Esophagus muscularis mucosa (tissue), 4 donors: ENCODE measurements around the gene ITPR2. TPM values are rescaled to one million over a fixed set of nuclear protein-coding genes. Genes with fewer than 3 reads are reported as not detected.
"Not testable (repeated sequence)": the region's sequence is repeated elsewhere in the genome, so short reads cannot be mapped to it uniquely, and the experiment has no call there.

Source experiments
- DNase-seq: peaks from one replicate; pipeline ENCODE4 v3.0.0-alpha.2; 2017; ENCODE audit errors: extremely low spot score
- H3K27ac ChIP-seq, 4 donors: fragments of 200-600 bp; sonication (generic); replicated peaks in 1 of 4; 1 replicate in 3 of 4; 2 replicates in 1 of 4; pipeline ENCODE4 v1.5.1; 2016 to 2019; ENCODE audit warnings: mild to moderate bottlenecking in 1 of 4
- H3K27me3 ChIP-seq, 4 donors: fragments of 200-600 bp; sonication (generic); one replicate each; pipeline versions ENCODE4 v1.5.1 to v1.6.0; 2016 to 2019
- H3K36me3 ChIP-seq, 4 donors: fragments of 200-600 bp; sonication (generic); one replicate each; pipeline ENCODE4 v1.5.1; 2016 to 2019
- H3K4me1 ChIP-seq, 4 donors: fragments of 200-600 bp; sonication (generic); one replicate each; pipeline ENCODE4 v1.5.1; 2016 to 2019
- H3K4me3 ChIP-seq, 4 donors: fragments of 200-600 bp; sonication (generic); 1 replicate in 2 of 4; 2 replicates in 2 of 4; pipeline ENCODE4 v1.5.1; 2016 to 2019; ENCODE audit warnings: mild to moderate bottlenecking in 4 of 4, moderate library complexity in 1 of 4
- H3K9me3 ChIP-seq, 4 donors: fragments of 200-600 bp; sonication (generic); 1 replicate in 3 of 4; 2 replicates in 1 of 4; pipeline ENCODE4 v1.5.1; 2016 to 2019
- CTCF ChIP-seq, 3 experiments: fragments of 200-600 bp in 2 of 3; fragments of 450-650 bp in 1 of 3; sonication (generic) in 2 of 3; IDR thresholded peaks; one replicate each; pipeline ENCODE4 v1.5.1; 2017 to 2019; ENCODE audit warnings: antibody characterized with exemption in 3 of 3, mild to moderate bottlenecking in 2 of 3, moderate library complexity in 1 of 3
- EP300 ChIP-seq: sonication (generic); formaldehyde crosslinking; IDR thresholded peaks from one replicate; pipeline ENCODE4 v1.6.1; 2017; ENCODE audit warnings: antibody characterized with exemption
- POLR2A ChIP-seq: fragments of 450-650 bp; IDR thresholded peaks from one replicate; pipeline ENCODE4 v1.6.1; 2017; ENCODE audit warnings: antibody characterized with exemption, moderate library complexity, mild to moderate bottlenecking, low read depth
- POLR2AphosphoS5 ChIP-seq, 2 donors: sonication (generic); formaldehyde crosslinking; IDR thresholded peaks; one replicate each; pipeline ENCODE4 v1.6.1; 2017; ENCODE audit warnings: antibody characterized with exemption in 2 of 2
- WGBS: methylation state at CpG from one replicate; pipeline ENCODE4 v1.1.5; 2018; 5-methylcytosine and 5-hydroxymethylcytosine counted together
- intact Hi-C: fragments of 100-400 bp; cut with DNase I; formaldehyde crosslinking; loops from one replicate; pipeline ENCODE4 v1.15.1; 2023
- total RNA-seq, 4 donors: library from RNA; depleted of rRNA; stranded (reverse); fragments of >200 nt; gene quantifications; one replicate each; pipeline versions ENCODE4 v1.1.0 to v1.2.1, GENCODE V29; 2016

The ITPR2 gene
- total RNA-seq, 4 donors from 2014 or later, result 23.7 to 26.6 (median 25.4) TPM

- TF ChIP-seq POLR2AphosphoS5 (IDR thresholded peaks at IDR 0.05) (no peak), POLR2A (no peak), EP300 (no peak), CTCF (IDR thresholded peaks at IDR 0.05) (no peak)
- intact Hi-C loops, result no loop called here
- whole genome bisulfite sequencing, result 91% methylated on average over 4 of the region's 4 CpGs
- H3K9me3 ChIP-seq, result no peaks in the 10 kb centered on the region
- H3K4me1 ChIP-seq, result peaks cover 0 to 6% (median 2%) of the 10 kb centered on the region in 4 donors
- no peak overlapping the region for H3K4me3 ChIP-seq
- H3K27ac ChIP-seq, result no peak overlapping the region
- no peaks in the 10 kb centered on the region for H3K36me3 ChIP-seq
- no peak for DNase-seq
- no peaks in the 10 kb centered on the region for H3K27me3 ChIP-seq
These were observed 65.1 kb downstream of the ITPR2 start for GRCh38 chr12:26767865-26768264.

- intact Hi-C loops, result no loop called here
- TF ChIP-seq CTCF (IDR thresholded peaks at IDR 0.05), result no peak
- no peak for TF ChIP-seq EP300
- no peak for TF ChIP-seq POLR2AphosphoS5 (IDR thresholded peaks at IDR 0.05)
- TF ChIP-seq POLR2A, result no peak
- Histone ChIP-seq H3K4me1 (peaks cover 0 to 6% (median 2%) of the 10 kb centered on the region in 4 donors), H3K27me3 (no peaks in the 10 kb centered on the region), H3K4me3 (no peak overlapping the region), H3K36me3 (no peaks in the 10 kb centered on the region), H3K27ac (no peak overlapping the region), H3K9me3 (peaks cover 0 to 7% (median 3%) of the 10 kb centered on the region in 4 donors)
- WGBS, result 96% methylated on average over 1 of the region's 1 CpG
- DNase-seq, result no peak
These were observed 65.9 kb downstream of the ITPR2 start for GRCh38 chr12:26767116-26767515.

DNA sequence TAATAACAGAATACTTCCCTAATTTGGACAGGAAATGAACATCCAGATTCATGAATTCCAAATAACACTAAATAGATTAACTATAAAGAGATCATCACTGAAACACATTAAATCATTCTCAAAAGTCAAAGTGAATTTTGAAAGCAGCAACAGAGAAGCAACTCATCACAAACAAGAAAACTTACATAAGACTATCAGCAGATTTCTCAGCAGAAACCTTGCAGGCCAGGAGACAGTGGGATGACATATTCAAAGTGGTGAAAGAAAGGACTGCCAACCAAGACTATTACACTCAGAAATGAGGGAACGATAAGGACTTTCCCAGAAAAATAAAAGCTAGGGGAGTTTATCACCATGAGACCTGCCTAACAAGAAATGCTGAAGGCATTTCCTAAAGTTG lies 70.8 kb downstream of the ITPR2 start:
- DNase-seq, result no peak
- Histone ChIP-seq H3K36me3 (no peaks in the 10 kb centered on the region), H3K9me3 (peaks cover 0 to 21% (median 15%) of the 10 kb centered on the region in 4 donors), H3K27me3 (no peaks in the 10 kb centered on the region), H3K27ac (no peak overlapping the region), H3K4me1 (peaks cover 0 to 9% (median 2%) of the 10 kb centered on the region in 4 donors), H3K4me3 (no peak overlapping the region)
- intact Hi-C loops, result no loop called here
- 96% methylated on average over 1 of the region's 1 CpG for WGBS
- TF ChIP-seq CTCF (IDR thresholded peaks at IDR 0.05) (no peak), POLR2AphosphoS5 (IDR thresholded peaks at IDR 0.05) (no peak), POLR2A (no peak)

GRCh38 chr12:26761775-26762174 lies 71.2 kb downstream of the ITPR2 start:
- TF ChIP-seq CTCF (IDR thresholded peaks at IDR 0.05) (no peak), EP300 (no peak), POLR2AphosphoS5 (IDR thresholded peaks at IDR 0.05) (no peak), POLR2A (no peak)
- DNase-seq, result no peak
- H3K36me3 ChIP-seq, result no peaks in the 10 kb centered on the region
- peaks cover 0 to 9% (median 2%) of the 10 kb centered on the region in 4 donors for H3K4me1 ChIP-seq
- no peak overlapping the region for H3K27ac ChIP-seq
- no peaks in the 10 kb centered on the region for H3K27me3 ChIP-seq
- H3K9me3 ChIP-seq, result peaks cover 0 to 21% (median 15%) of the 10 kb centered on the region in 4 donors
- intact Hi-C loops, result no loop called here
- no peak overlapping the region for H3K4me3 ChIP-seq
- 98% methylated on average over 3 of the region's 3 CpGs for WGBS

DNA sequence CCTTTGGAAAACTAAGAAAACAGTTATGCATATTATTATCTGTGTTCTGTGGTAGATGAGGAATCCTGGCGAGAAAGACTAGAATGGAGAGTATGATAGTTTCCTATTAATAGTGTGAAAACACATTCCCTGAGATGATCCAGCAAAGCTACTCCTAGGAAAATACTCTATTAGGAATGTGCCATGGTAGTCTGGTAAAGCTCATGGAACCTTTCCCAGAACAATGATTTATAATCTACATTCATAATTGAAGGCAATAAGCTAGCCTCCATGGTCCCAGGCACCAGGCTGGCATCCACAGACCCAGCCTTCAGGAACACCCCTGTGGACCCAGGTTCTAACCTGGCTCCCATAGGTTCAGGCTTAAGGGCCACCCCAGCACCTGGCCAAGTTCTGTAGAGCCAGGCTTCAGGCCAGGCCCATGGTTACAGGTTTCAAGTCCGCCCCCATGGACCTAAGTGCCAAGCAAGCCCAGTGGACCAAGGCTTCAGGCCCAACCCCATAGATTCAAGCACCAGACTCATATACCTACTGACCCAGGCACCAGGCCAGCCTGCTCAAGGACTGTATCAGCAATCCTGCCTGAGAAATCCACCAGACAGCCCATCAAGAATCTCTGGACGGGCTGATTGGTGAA lies 72.2 kb downstream of the ITPR2 start:
- Histone ChIP-seq H3K4me3 (no peak overlapping the region), H3K9me3 (peaks cover 0 to 21% (median 15%) of the 10 kb centered on the region in 4 donors), H3K4me1 (peaks cover 0 to 9% (median 2%) of the 10 kb centered on the region in 4 donors), H3K36me3 (no peaks in the 10 kb centered on the region), H3K27ac (peak overlapping the region in 1 of 4 donors; percentile 2), H3K27me3 (no peaks in the 10 kb centered on the region)
- intact Hi-C loops, result no loop called here
- 93% methylated on average over 2 of the region's 3 CpGs for WGBS
- no peak for DNase-seq
- TF ChIP-seq EP300 (no peak), POLR2A (no peak), CTCF (IDR thresholded peaks at IDR 0.05) (no peak), POLR2AphosphoS5 (IDR thresholded peaks at IDR 0.05) (no peak)

DNA sequence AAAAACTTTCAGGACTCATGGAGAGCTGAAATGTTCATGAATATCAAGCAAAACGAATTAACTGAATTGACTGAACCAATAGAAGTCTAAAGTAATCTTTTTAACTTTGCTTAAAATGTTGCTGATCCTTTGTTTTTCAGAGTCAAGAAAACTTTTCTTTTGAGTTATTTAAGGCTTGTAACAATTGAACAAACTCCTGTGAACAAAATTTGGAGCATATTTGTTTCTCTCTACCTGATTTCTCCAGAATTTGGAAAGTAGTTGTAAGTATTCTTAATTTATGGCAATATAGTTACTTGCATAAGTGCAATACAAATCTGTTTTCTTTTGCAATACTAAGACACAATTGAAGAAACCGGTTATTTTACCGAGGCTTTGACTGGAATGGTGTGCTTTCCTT lies 77.6 kb downstream of the ITPR2 start:
- H3K36me3 ChIP-seq, H3K4me3 ChIP-seq, DNase-seq, H3K4me1 ChIP-seq, intact Hi-C loops, H3K27me3 ChIP-seq, H3K27ac ChIP-seq, H3K9me3 ChIP-seq: not testable (repeated sequence)
- 97% methylated on average over 3 of the region's 3 CpGs for WGBS
